ENCODE data around the gene HTD2. TPM values are rescaled to one million over a fixed set of nuclear protein-coding genes. Genes with fewer than 3 reads are reported as not detected.

HTD2 gene
- total and polyA plus RNA-seq, 9 of the 15 experiments (the other 6 are each of a cell fraction or from before 2014, with no cell fraction given), result 1.8 to 22.8 (median 9.6) TPM

DNA sequence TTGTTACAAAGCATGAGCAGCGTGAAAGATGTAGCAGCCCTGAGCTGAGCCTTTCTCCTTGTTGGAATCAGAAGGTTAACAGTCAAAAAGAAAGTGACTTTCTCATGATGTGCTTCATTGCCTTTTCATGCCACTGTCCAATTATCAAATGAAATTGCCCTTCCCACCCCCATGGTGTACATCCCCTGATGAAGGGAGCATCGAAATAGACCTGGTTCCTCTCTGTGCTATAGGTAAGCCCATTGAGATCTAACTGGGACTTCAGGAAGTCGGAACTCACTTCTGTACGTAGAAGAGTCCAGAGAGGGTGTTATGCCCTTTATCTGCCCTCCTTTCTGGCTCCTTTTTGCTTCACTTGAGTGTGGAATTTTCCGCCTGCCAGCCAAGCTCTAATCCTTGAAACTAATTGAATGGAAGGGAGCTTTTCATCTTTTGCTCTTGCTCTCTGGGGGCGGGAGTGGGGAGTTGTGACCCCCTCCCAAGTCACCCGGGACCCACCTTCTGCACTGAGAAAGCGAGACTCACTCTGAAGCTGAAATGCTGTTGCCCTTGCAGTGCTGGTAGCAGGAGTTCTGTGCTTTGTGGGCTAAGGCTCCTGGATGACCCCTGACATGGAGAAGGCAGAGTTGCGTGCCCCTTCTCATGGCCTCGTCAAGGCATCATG is 47.8 kb upstream of the HTD2 start:
- Histone ChIP-seq H3K9ac (ENCODE audit: insufficient read depth in 1 of 2, low read depth in 2 of 2, low read length in 2 of 2) (no peak overlapping the region), H3K79me2 (ENCODE audit: control insufficient read depth, insufficient read depth, low read length) (no peaks in the 10 kb centered on the region), H2AFZ (ENCODE audit: low read depth, low read length) (no peak overlapping the region), H4K20me1 (replicated peaks; ENCODE audit: control insufficient read depth, insufficient read depth, low read length) (0 out of 2 replicates have a peak, but pooled peaks cover 2% of the 10 kb centered on the region), H3K36me3 (ENCODE audit: control insufficient read depth, insufficient read depth, low read length) (no peaks in the 10 kb centered on the region), H3K27ac (ENCODE audit: extremely low read depth, low read depth, low read length) (no peak overlapping the region), H3K27me3 (ENCODE audit: control insufficient read depth in 2 of 2, insufficient read depth in 2 of 2, low read length in 2 of 2) (no peaks in the 10 kb centered on the region), H3K4me2 (ENCODE audit: insufficient read depth, low read length) (no peak overlapping the region), H3K9me3 (replicated peaks; ENCODE audit: control insufficient read depth, insufficient read depth, low read depth, low read length) (no peaks in the 10 kb centered on the region), H3K4me3 (no peak overlapping the region), H3K9me1 (ENCODE audit: control insufficient read depth, insufficient read depth, low read length) (no peaks in the 10 kb centered on the region), H3K4me1 (replicated peaks in 1 of 2; ENCODE audit: control insufficient read depth in 2 of 2, insufficient read depth in 2 of 2, low read length in 2 of 2) (no peaks in the 10 kb centered on the region)
- POLR2A ChIA-PET, result interaction anchor here (1.4 kb wide), 1 partner anchor 9 kb away, joined by 3 read pairs; no protein-coding TSS in a partner anchor
- no TSS peak for BruUV-seq (replicated peaks)
- 43% methylated on average over 4 of the region's 10 CpGs for WGBS (ENCODE audit: insufficient coverage, low coverage, missing lambda C conversion rate)
- in situ Hi-C loops (cut with MboI) (no loop called here), intact Hi-C loops (cut with micrococcal nuclease) (no loop called here)
- TF ChIP-seq SAFB2 (IDR thresholded peaks at IDR 0.05; ENCODE audit: borderline replicate concordance, low read depth, low read length, severe bottlenecking), result no peak
- no peak for TF ChIP-seq ILF3 (IDR thresholded peaks at IDR 0.05; ENCODE audit: borderline replicate concordance)
- TF ChIP-seq SRSF9 (IDR thresholded peaks at IDR 0.05; ENCODE audit: borderline replicate concordance, low read depth, low read length), result no peak
- no peak for TF ChIP-seq ZBTB8A (IDR thresholded peaks at IDR 0.05; ENCODE audit: partially characterized antibody)
- no peak for TF ChIP-seq ZNF79 (CRISPR knock-in tag; IDR thresholded peaks at IDR 0.05; ENCODE audit: low read depth)
- TF ChIP-seq, protein P1, sequence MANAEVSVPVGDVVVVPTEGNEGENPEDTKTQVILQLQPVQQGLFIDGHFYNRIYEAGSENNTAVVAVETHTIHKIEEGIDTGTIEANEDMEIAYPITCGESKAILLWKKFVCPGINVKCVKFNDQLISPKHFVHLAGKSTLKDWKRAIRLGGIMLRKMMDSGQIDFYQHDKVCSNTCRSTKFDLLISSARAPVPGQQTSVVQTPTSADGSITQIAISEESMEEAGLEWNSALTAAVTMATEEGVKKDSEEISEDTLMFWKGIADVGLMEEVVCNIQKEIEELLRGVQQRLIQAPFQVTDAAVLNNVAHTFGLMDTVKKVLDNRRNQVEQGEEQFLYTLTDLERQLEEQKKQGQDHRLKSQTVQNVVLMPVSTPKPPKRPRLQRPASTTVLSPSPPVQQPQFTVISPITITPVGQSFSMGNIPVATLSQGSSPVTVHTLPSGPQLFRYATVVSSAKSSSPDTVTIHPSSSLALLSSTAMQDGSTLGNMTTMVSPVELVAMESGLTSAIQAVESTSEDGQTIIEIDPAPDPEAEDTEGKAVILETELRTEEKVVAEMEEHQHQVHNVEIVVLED (CRISPR knock-in tag; IDR thresholded peaks at IDR 0.05), result no peak
- no peak for TF ChIP-seq ZC3H4 (CRISPR knock-in tag; IDR thresholded peaks at IDR 0.05; ENCODE audit: borderline replicate concordance)
- TF ChIP-seq SRF (CRISPR knock-in tag; IDR thresholded peaks at IDR 0.05), result no peak
- no peak for TF ChIP-seq PHTF2 (CRISPR knock-in tag; IDR thresholded peaks at IDR 0.05)
- TF ChIP-seq FOSL1 (tag; conservative IDR thresholded peaks at IDR 0.05), result no peak
- TF ChIP-seq, protein P2, sequence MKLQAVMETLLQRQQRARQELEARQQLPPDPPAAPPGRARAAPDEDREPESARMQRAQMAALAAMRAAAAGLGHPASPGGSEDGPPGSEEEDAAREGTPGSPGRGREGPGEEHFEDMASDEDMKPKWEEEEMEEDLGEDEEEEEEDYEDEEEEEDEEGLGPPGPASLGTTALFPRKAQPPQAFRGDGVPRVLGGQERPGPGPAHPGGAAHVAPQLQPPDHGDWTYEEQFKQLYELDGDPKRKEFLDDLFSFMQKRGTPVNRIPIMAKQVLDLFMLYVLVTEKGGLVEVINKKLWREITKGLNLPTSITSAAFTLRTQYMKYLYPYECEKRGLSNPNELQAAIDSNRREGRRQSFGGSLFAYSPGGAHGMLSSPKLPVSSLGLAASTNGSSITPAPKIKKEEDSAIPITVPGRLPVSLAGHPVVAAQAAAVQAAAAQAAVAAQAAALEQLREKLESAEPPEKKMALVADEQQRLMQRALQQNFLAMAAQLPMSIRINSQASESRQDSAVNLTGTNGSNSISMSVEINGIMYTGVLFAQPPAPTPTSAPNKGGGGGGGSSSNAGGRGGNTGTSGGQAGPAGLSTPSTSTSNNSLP (IDR thresholded peaks at IDR 0.05; ENCODE audit: borderline replicate concordance, low read depth, low read length), result no peak
- no peak for TF ChIP-seq EP400 (IDR thresholded peaks at IDR 0.05)
- TF ChIP-seq ZNF77 (CRISPR knock-in tag; IDR thresholded peaks at IDR 0.05), result no peak
- TF ChIP-seq SNRNP70 (optimal IDR thresholded peaks at IDR 0.05; ENCODE audit: low read depth, low read length), result no peak
- no peak for TF ChIP-seq CHD1 (IDR thresholded peaks at IDR 0.05; ENCODE audit: low read length)
- TF ChIP-seq KHSRP (IDR thresholded peaks at IDR 0.05), result no peak
- CTCF ChIA-PET (ENCODE audit: low intra/inter-chr PET ratio), result no interaction called here
- ATAC-seq (no peak), FAIRE-seq (no peak), DNase-seq (ENCODE audit: extremely low read depth in 1 of 4, low spot score in 3 of 4) (no peak)

Data from K562 (cell line).